ENCODE data around the gene ANXA4.
"Not testable (repeated sequence)": the region's sequence is repeated elsewhere in the genome, so short reads cannot be mapped to it uniquely, and the experiment has no call there.

Gene ANXA4

DNA sequence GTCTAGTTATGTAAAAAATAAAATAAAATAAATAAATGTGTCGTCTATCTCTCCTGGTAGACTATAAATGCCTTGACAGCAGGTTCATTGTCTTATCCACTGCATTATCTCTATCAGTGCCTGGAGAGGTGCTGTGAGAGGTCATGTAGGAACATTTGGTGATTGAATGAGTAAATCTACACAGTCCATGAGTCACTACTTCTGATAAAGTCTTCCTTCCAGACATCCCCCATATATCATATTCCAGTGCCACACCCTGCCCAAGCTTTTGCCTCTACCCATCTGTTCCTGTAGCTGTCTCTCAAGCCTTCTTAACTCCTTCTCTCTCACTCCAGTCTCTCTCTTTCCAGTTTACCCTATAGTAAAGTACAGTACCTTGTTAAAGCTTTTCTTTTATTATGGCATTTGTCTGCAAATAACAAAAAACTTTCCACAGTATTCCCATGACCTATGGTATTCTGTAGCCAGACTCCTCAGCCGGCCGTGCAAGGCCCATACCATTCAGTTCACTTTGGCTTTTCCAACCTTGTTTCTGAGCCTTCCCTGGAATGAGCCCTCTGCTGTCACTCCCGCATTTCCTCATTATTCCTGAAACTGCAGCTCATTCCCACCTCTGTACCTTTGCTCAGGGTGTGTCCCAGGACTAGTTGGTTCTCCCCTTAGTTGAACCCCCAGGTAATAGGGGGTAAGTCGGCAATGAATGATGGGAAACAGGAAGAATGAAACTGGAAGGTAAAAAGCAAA, 37.5 kb downstream of the ANXA4 start:
- peak; percentile 26 for DNase-seq (ENCODE audit: low spot score)

DNA sequence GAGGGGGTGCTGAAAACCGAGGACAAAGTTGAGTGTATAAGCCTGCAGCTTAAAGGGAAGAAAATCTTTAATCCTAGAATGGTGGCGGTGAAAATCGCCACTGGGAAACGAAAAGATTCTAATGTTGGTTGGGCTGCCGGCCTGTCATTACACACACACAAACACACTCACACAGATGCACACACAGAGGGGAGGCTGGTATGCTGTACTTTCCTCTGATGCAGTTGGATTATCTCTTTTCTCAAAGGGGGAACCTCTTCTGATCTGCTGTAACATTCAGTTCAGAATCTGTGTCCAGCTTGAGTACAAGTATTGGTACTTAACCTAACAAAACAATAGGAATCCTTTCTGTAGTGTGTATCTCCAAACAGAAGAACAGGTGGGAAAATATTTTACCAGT, 39.0 kb downstream of the ANXA4 start:
- no peak for DNase-seq (ENCODE audit: low spot score)

DNA sequence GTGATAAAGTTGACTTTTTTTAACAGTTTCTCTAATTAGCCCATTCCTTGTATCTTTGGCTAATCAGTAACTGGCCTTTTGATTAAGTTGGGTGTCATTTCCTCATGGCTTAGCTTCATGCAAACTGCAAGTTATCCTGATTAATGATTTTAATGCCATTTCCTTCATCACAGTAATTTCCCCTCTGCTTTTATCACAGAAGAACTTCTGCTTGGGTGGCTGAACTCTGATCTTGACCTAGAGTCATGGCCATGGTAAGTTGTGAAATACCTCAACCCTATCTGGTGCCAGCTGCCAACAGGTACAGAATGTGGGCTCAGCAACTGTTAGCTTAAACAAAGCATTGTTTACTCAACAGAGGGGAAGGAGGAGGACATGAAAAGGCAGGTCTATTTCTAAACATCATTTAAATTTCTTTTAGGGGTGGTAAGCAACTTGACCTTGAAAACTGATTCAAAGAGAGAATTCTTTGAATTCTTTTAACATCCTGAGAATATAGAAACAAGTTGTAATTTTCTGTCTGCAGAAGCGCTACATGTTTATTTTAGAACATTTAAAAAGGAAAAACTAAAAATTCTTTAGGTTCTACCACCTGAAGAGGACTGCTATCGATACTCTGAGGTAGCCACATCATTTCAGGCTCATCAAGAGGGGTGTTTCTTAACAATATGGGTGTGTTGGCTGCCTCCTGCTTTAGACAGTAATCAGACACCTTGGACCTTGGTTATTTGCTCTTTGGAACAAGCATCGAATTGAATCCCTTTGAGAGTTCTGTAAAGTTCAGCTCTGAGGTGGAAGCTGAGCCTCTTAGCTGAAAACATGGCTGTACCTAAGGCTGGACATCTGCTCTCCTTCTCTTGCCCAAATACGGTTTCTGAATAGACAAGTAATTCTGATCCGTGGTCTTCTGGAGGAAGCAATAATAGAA, 39.7 kb downstream of the ANXA4 start:
- no peak for DNase-seq (ENCODE audit: low spot score)

- no peak for DNase-seq (ENCODE audit: low spot score)
These were observed 42.3 kb downstream of the ANXA4 start for GRCh38 chr2:69784228-69784627.

GRCh38 chr2:69785358-69785757, 43.4 kb downstream of the ANXA4 start:
- DNase-seq (ENCODE audit: low spot score), result no peak

DNA sequence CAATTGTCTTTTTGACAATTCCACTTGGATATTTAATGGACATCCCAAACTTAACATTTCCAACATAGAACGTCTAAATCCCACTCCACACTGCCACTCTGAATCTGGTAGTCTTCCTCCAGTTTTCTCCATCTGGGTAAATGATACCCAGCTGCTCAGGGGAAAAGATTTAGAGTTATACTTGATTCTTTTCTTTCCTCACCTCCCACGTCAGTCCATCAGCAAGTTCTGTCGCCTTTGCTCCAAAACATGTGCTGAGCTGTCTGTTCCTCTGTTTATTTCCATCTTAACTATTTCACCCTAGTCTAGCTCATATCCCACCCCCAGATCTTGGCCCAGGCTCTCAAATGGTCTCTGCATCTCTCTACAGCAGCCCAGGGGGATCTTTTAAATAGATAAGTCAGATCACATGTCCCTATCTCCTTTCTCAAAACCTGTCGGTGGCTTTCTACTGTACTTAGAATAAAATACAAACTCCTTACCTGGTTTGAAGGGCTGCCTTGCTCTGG, 44.2 kb downstream of the ANXA4 start:
- DNase-seq (ENCODE audit: low spot score), result no peak

- DNase-seq (ENCODE audit: low spot score), result peak; percentile 84
These were observed 47.3 kb downstream of the ANXA4 start for GRCh38 chr2:69789175-69789721.

DNA sequence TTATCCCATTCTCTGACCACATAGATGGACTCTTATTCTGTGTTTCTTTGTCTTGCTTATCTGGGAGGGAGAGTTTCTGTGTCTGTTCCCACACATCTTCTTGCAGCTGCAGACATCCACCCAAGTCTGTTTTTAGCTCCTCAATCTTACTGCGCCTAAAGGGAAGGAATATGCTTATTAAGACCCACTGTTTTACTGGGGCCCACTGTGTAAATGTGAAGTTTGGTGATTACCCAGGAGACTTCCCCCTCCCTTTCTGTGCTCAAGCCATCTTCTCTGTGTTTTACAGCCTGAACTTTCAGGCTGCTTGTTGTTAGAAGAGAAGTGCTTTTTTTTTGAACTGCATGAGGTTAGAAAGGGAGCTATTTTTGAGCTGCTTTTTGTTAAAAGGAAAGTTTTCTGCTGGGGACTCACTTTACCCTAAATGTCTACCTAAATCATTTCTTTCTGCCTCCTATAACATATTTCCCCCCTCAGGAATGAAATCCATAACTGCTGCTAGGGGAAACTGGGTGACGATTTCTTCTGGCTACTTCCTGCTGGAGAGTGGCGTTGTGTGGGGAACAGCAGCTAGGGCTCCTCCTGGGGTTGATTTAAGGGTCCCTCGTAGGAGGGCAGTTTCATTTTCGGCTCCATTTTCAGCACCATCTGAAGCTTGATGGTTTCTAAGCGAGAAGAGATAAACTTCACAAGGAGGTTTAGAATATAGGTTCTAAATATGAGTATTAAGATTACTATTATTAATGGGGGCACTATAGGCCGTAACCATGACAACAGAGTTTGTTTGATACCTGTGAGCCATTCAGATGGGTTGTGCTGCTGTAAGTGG, 48.1 kb downstream of the ANXA4 start:
- no peak for DNase-seq (ENCODE audit: low spot score)

DNA sequence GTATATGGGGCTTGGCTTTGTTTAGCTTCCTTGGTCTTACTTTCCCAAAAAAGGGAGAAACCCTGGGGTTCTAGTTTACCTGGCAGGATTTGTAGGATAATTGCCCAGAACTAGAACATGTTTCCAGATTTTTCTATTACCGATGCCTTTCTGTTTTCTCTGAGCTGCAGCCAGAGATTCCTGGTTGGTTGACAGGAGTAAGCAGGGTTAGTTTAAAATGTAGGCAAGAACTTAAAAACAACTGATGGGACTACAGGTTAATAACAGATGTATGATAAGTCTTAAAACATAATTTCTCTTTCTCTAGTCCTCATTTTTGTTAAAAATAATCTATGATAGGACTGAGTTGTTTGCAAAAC, 48.6 kb downstream of the ANXA4 start:
- no peak for DNase-seq (ENCODE audit: low spot score)

DNA sequence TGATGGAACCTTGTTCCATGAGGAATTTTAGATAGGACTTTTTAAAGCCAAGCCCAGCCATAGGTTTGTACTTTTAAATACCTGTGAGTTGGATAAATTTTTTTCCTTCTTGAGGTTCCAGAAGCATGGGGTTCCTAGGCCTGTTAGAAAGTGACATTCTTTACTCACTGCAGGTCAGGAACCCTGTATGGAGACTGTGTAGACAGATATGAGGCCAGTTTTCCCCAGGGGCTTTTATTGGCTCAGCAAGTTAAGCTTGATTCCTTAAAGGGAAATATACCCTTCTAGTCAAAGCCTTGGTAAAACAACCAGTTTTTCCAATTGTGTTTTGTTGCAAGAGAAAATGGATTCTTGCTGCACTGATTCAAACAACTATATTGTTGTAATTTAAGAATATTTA, 49.1 kb downstream of the ANXA4 start:
- no peak for DNase-seq (ENCODE audit: low spot score)

DNA sequence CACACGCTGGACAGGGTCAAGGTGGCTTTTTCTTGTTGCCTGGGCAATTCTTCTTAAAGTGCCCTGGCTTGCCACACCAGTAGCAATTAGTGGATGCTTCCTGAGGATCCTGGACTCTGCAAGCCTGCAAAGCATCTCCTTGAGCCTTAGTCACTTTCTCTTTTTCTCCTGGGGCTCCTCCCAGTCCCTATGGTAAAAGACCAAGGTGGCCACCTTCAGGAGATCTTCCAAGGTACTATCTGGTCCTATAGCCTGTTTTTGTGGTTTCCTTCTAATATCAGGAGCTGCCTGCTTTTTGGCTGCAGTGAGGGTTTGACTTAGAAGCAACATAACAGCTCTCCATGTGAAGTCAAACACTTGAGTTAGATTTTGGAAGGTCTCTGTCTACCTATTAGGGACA, 54.2 kb downstream of the ANXA4 start:
- DNase-seq (ENCODE audit: low spot score), result no peak

GRCh38 chr2:69797235-69797634, 55.3 kb downstream of the ANXA4 start:
- no peak for DNase-seq (ENCODE audit: low spot score)

- DNase-seq (ENCODE audit: low spot score), result no peak
These were observed 55.9 kb downstream of the ANXA4 start for GRCh38 chr2:69797836-69798289.

GRCh38 chr2:69798290-69798908, 56.5 kb downstream of the ANXA4 start:
- DNase-seq (ENCODE audit: low spot score), result peak; percentile 43

- no peak for DNase-seq (ENCODE audit: low spot score)
These were observed 57.1 kb downstream of the ANXA4 start for GRCh38 chr2:69798909-69799526.

DNA sequence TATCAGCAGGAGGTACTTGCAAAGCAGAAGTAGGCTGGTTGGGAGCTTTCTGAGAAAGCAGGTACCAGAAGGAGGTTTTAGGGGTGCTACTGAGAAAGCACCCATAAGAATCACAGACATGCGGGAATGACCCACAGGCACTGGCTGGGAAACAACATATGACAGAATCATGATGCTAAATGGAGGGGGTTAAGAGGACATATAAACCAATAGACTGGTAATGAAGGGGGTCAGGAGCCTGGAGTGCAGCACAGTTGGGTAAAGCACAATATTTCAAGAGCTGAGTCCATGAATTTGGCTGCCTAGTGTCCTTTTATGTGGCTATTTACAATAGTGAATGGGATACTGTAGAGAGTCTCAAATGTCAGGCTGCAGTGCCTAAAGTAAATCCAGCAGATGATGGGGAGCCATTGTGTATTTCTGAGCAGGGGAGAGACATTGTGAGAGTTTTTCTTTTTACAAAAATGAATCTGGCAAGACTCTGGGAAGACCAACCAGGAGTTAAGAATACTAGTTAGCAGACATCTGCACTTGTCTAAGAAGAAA, 59.9 kb downstream of the ANXA4 start:
- no peak for DNase-seq (ENCODE audit: low spot score)

DNA sequence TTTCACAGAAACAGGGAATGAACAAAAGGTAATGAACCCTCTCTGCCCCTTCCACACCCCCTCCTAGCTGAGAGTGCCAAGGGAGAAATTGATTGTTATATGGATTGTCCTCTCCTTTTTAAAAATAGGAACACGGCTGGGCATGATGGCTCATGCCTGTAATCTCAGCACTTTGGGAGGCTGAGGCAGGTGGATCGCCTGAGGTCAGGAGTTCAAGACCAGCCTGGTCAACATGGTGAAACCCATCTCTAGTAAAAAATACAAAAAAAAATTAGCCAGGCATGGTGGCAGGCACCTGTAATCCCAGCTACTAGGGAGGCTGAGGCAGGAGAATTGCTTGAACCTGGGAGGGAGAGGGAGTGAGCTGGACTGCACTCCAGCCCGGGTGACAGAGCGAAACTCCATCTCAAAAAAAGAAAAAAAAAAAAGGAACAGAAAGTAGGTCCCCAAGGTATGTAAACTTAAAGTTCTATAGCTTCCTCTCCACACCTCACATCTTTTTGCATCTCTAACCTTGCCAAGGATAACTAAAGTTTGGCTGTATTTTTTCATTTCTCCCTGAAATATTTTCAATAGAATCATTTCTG, 60.9 kb downstream of the ANXA4 start:
- DNase-seq (ENCODE audit: low spot score), result not testable (repeated sequence)

DNA sequence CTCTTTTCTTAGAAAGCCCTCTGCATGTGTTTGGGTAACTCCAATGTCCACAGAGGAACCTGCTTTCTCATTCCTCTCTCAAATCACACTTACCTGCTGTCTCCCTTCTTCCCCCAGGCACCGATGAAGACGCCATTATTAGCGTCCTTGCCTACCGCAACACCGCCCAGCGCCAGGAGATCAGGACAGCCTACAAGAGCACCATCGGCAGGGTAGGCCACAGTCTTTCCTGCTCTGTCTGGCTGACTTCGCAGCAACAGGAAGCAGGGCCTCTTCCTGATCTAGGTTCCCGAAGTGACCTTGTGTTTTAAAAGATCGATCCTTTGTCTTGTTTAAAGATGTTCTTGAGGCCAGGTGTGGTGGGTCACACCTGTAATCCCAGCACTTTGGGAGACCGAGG, 62.5 kb downstream of the ANXA4 start:
- no peak for DNase-seq (ENCODE audit: low spot score)

DNA sequence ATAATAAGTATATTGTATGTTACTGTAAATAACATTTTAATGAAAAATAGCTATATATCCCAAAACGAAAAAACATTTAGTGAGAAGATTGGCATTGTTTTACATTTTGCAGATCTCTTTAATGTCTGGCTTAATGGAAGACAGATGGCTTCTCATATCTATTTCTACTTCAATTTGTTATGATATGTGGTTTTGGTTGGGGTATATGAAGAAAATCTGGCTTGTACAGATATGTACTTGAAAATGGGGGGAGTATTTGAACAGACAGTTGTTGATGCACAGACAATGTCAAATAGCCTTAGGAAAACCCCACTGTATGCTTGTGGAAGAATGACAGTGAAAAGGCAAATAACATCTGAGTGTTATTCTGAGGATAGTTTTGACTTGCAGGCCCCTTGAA, 64.0 kb downstream of the ANXA4 start:
- DNase-seq (ENCODE audit: low spot score), result no peak

GRCh38 chr2:69807821-69808540, 66.0 kb downstream of the ANXA4 start:
- DNase-seq (ENCODE audit: low spot score), result no peak

Measured in GM03348 (cell line).